HepG2 (cell line): ENCODE data around the gene GZF1. TPM values are rescaled to one million over a fixed set of nuclear protein-coding genes. Genes with fewer than 3 reads are reported as not detected.

Source experiments
- ADNP ChIP-seq: sonication (generic); formaldehyde crosslinking; IDR thresholded peaks from 2 replicates; pipeline ENCODE4 v1.4.0; 2020; ENCODE audit warnings: missing genetic modification reagents
- AGO1 ChIP-seq: fragments of 200-400 bp; formaldehyde crosslinking; IDR thresholded peaks from 2 replicates; pipeline ENCODE4 v1.6.1; 2017; ENCODE audit warnings: mild to moderate bottlenecking, low read depth, low read length, moderate library complexity; ENCODE audit not compliant: poor library complexity, severe bottlenecking
- AGO2 ChIP-seq: fragments of 200-400 bp; formaldehyde crosslinking; optimal IDR thresholded peaks from 2 replicates; pipeline ENCODE3; 2017; ENCODE audit warnings: mild to moderate bottlenecking, low read depth, low read length, moderate library complexity
- BCL6 ChIP-seq: IDR thresholded peaks from 2 replicates; pipeline ENCODE4 v1.6.1; 2016; ENCODE audit warnings: missing genetic modification reagents, missing compliant biosample characterization
- BORCS8-MEF2B ChIP-seq: sonication (generic); formaldehyde crosslinking; IDR thresholded peaks from 2 replicates; pipeline ENCODE4 v1.8.0; 2022; ENCODE audit warnings: mild to moderate bottlenecking, missing genetic modification reagents
- BRCA1 ChIP-seq: sonication (generic); formaldehyde crosslinking; IDR thresholded peaks from 2 replicates; pipeline ENCODE4 v1.4.0; 2020; ENCODE audit warnings: missing genetic modification reagents
- CBFB ChIP-seq: sonication (generic); formaldehyde crosslinking; IDR thresholded peaks from 2 replicates; pipeline ENCODE4 v1.4.0; 2020; ENCODE audit warnings: missing genetic modification reagents
- KDM5B ChIP-seq: sonication (generic); formaldehyde crosslinking; IDR thresholded peaks from 2 replicates; pipeline ENCODE4 v1.4.0; 2020; ENCODE audit warnings: missing genetic modification reagents, mild to moderate bottlenecking, borderline replicate concordance
- MIER3 ChIP-seq: IDR thresholded peaks from 2 replicates; pipeline ENCODE4 v1.6.1; 2016; ENCODE audit warnings: missing compliant biosample characterization, borderline replicate concordance
- NCOA1 ChIP-seq: sonication (generic); formaldehyde crosslinking; IDR thresholded peaks from 2 replicates; pipeline ENCODE4 v1.9.0; 2021; ENCODE audit warnings: missing genetic modification reagents
- POLR2G ChIP-seq: fragments of 200-400 bp; formaldehyde crosslinking; IDR thresholded peaks from 2 replicates; pipeline ENCODE4 v1.6.1; 2018; ENCODE audit warnings: mild to moderate bottlenecking, low read depth, low read length, moderate library complexity
- RFX1 ChIP-seq: fragments of 450-650 bp; IDR thresholded peaks from 2 replicates; pipeline ENCODE4 v1.6.1; 2017
- SP1 ChIP-seq, 2 experiments: fragments of 450-650 bp in 1 of 2; sonication (generic) in 1 of 2; formaldehyde crosslinking in 1 of 2; IDR thresholded peaks; 2 replicates each; pipeline versions ENCODE4 v1.4.0 to v1.6.1; 2016 to 2020; ENCODE audit warnings: missing genetic modification reagents in 1 of 2
- TBX2 ChIP-seq: sonication (generic); formaldehyde crosslinking; IDR thresholded peaks from 2 replicates; pipeline ENCODE4 v1.5.0; 2020; ENCODE audit warnings: missing genetic modification reagents, mild to moderate bottlenecking, borderline replicate concordance
- THAP11 ChIP-seq: IDR thresholded peaks from 2 replicates; pipeline ENCODE4 v1.6.1; 2016; ENCODE audit warnings: missing biosample characterization, missing genetic modification reagents
- ZKSCAN5 ChIP-seq: sonication (generic); formaldehyde crosslinking; IDR thresholded peaks from 2 replicates; pipeline ENCODE4 v1.5.1; 2020; ENCODE audit warnings: mild to moderate bottlenecking, missing genetic modification reagents
- ZMYM4 ChIP-seq: sonication (generic); formaldehyde crosslinking; IDR thresholded peaks from 2 replicates; pipeline ENCODE4 v1.8.1; 2023; ENCODE audit warnings: mild to moderate bottlenecking, missing genetic modification reagents
- ZNF24 ChIP-seq: fragments of 450-650 bp; IDR thresholded peaks from 2 replicates; pipeline ENCODE4 v1.6.1; 2017; ENCODE audit warnings: antibody characterized with exemption, mild to moderate bottlenecking
- ZNF260 ChIP-seq: sonication (generic); formaldehyde crosslinking; IDR thresholded peaks from 2 replicates; pipeline ENCODE4 v1.4.0; 2020; ENCODE audit warnings: missing genetic modification reagents, low read depth, mild to moderate bottlenecking, borderline replicate concordance
- ZNF296 ChIP-seq: sonication (generic); formaldehyde crosslinking; conservative IDR thresholded peaks from 2 replicates; pipeline ENCODE4 v1.5.0; 2020; ENCODE audit warnings: mild to moderate bottlenecking, missing genetic modification reagents
- ZNF333 ChIP-seq: sonication (generic); formaldehyde crosslinking; IDR thresholded peaks from 2 replicates; pipeline ENCODE4 v1.4.0; 2020; ENCODE audit warnings: mild to moderate bottlenecking, missing genetic modification reagents, borderline replicate concordance
- ZNF33A ChIP-seq: sonication (generic); formaldehyde crosslinking; IDR thresholded peaks from 2 replicates; pipeline ENCODE4 v1.5.1; 2020; ENCODE audit warnings: missing genetic modification reagents, mild to moderate bottlenecking, moderate library complexity, borderline replicate concordance
- ZNF383 ChIP-seq: sonication (generic); formaldehyde crosslinking; IDR thresholded peaks from 2 replicates; pipeline ENCODE4 v1.4.0; 2020; ENCODE audit warnings: missing genetic modification reagents, mild to moderate bottlenecking, borderline replicate concordance
- polyA plus RNA-seq, 8 experiments: library from polyadenylated mRNA; depleted of rRNA in 3 of 8; stranded (reverse) in 7 of 8; unstranded in 1 of 8; fragments of >200 nt; fragmentation: Illumina TruSeq in 4 of 8; extraction: Trizol in 4 of 8; gene quantifications; 2 replicates each; pipeline versions ENCODE4 v1.2.1 to v1.2.3, GENCODE V29; 2011 to 2016; ENCODE audit warnings: low read depth in 4 of 8, missing spikeins in 1 of 8, mixed read lengths in 1 of 8; ENCODE audit not compliant: insufficient read depth in 1 of 8
- total RNA-seq, 5 experiments: library from RNA; depleted of rRNA; stranded (reverse); fragments of >200 nt; fragmentation: Illumina TruSeq; extraction: Trizol; gene quantifications; 2 replicates each; pipeline ENCODE4 v1.2.3, GENCODE V29; 2016; ENCODE audit warnings: low read depth in 1 of 5
- TF ChIP-seq, protein P1 (sequence below): sonication (generic); formaldehyde crosslinking; IDR thresholded peaks from 2 replicates; pipeline ENCODE4 v1.8.0; 2022; ENCODE audit warnings: mild to moderate bottlenecking, missing genetic modification reagents, borderline replicate concordance
- TF ChIP-seq, protein P2 (sequence below): sonication (generic); formaldehyde crosslinking; IDR thresholded peaks from 2 replicates; pipeline ENCODE4 v1.5.1; 2020; ENCODE audit warnings: mild to moderate bottlenecking, missing genetic modification reagents

Gene GZF1
- total and polyA plus RNA-seq, 2 of the 13 experiments (the other 11 are each of a cell fraction or from before 2014, with no cell fraction given) = 16.9 to 26.0 TPM

DNA sequence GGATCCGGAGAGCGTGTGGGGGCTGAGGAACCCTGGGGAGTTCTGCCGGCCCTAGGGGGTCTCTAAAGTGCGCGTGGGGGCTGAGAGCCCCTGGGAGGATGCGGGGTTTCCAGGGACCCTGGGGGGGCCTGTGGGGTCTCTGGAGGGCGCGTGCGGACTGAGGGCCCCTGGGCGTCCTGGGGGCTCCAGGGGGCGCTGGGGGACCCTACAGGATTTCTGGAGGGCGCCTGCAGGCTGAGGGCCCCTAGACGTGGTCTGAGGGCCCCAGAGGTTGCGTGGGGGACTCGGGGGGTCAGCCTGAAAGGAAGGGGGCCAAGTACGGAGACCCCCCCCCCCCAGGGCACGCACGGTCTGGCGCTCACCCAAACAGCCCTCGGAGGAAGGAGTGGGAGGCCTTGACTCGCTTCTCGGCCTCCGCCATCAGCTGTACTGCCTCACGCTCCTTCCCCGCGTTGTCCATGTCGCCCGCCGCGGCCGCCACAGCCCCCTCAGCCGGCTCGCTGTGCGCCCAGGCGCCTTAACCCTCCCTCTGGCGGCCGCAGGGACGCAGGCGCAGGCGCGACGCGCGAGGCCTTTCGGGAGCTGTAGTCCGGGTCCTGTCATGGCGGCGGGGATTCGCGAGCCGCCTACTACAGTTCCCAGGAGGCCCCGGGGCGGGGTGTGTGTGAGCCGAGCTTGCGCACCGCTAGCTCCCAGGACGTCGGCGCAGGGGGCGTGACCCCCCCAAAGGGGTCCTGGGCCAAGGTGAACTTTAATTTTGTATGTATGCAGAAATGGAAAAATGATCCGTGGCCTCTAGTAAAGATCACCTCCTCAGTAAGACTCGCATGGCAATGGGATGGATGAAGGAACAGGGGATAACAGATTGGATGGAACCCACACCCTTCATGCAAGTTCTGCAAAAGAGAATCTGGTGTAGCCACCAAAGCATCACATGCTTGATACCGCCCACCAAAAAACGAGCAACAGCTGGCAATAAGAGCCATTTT lies 59.3 kb downstream of the GZF1 start, which contains the start of gene NAPB (continued):
- TF ChIP-seq ZNF333 (CRISPR knock-in tag) (0 out of 2 replicates have a peak, but pooled peaks have one; percentile 61), AGO2 (peak; percentile 45), MIER3 (CRISPR knock-in tag) (peak; percentile 91; the same call in 1 of the 2 replicates), SP1 (IDR thresholded peaks at IDR 0.05) (no peak), SP1 (CRISPR knock-in tag; IDR thresholded peaks at IDR 0.05) (peak; percentile 53; the same call in 1 of the 2 replicates), ZNF33A (CRISPR knock-in tag) (no peak), CBFB (CRISPR knock-in tag) (peak; percentile 89), ZNF383 (CRISPR knock-in tag) (no peak), ZKSCAN5 (peak; percentile 42; the same call in 1 of the 2 replicates), TBX2 (CRISPR knock-in tag) (peak; percentile 86), BCL6 (CRISPR knock-in tag) (peak; percentile 70), RFX1 (no peak), BRCA1 (0 out of 2 replicates have a peak, but pooled peaks have one; percentile 69), BORCS8-MEF2B (CRISPR knock-in tag) (peak; percentile 90), KDM5B (CRISPR knock-in tag) (peak; percentile 47; the same call in 1 of the 2 replicates), AGO1 (peak; percentile 6), ZNF260 (no peak), NCOA1 (peak; percentile 70; the same call in 1 of the 2 replicates), ZMYM4 (CRISPR knock-in tag) (peak; percentile 64), ZNF296 (CRISPR knock-in tag) (peak; percentile 76; the same call in 1 of the 2 replicates), POLR2G (peak; percentile 95), THAP11 (CRISPR knock-in tag) (peak; percentile 99), ADNP (no peak), ZNF24 (no peak)
- TF ChIP-seq, protein P1, sequence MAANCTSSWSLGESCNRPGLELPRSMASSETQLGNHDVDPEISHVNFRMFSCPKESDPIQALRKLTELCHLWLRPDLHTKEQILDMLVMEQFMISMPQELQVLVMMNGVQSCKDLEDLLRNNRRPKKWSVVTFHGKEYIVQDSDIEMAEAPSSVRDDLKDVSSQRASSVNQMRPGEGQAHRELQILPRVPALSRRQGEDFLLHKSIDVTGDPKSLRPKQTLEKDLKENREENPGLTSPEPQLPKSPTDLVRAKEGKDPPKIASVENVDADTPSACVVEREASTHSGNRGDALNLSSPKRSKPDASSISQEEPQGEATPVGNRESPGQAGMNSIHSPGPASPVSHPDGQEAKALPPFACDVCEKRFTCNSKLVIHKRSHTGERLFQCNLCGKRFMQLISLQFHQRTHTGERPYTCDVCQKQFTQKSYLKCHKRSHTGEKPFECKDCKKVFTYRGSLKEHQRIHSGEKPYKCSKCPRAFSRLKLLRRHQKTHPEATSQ (CRISPR knock-in tag) = 0 out of 2 replicates have a peak, but pooled peaks have one; percentile 88
- TF ChIP-seq, protein P2, sequence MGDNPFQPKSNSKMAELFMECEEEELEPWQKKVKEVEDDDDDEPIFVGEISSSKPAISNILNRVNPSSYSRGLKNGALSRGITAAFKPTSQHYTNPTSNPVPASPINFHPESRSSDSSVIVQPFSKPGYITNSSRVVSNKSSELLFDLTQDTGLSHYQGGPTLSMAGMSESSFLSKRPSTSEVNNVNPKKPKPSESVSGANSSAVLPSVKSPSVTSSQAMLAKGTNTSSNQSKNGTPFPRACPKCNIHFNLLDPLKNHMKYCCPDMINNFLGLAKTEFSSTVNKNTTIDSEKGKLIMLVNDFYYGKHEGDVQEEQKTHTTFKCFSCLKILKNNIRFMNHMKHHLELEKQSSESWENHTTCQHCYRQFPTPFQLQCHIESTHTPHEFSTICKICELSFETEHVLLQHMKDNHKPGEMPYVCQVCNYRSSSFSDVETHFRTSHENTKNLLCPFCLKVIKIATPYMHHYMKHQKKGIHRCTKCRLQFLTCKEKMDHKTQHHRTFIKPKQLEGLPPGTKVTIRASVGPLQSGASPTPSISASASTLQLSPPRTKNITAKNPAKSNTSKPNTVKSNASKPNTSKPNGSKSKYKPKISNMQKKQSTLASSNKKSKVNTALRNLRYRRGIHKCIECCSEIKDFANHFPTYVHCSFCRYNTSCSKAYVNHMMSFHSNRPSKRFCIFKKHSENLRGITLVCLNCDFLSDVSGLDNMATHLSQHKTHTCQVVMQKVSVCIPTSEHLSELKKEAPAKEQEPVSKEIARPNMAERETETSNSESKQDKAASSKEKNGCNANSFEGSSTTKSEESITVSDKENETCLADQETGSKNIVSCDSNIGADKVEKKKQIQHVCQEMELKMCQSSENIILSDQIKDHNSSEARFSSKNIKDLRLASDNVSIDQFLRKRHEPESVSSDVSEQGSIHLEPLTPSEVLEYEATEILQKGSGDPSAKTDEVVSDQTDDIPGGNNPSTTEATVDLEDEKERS = peak; percentile 62
